ENCODE results near the gene VLDLR.

Gene VLDLR

GRCh38 chr9:2642068-2642467 lies 20.5 kb downstream of the VLDLR start:
- H3K4me3 ChIP-seq (ENCODE audit: control insufficient read depth, low read depth, low read length) = no peak overlapping the region
- no peak for TF ChIP-seq CTCF (conservative IDR thresholded peaks at IDR 0.05; ENCODE audit: control insufficient read depth, insufficient read depth, low read depth, low read length)
- DNase-seq (ENCODE audit: low read depth) = no peak

- TF ChIP-seq CTCF (conservative IDR thresholded peaks at IDR 0.05; ENCODE audit: control insufficient read depth, insufficient read depth, low read depth, low read length) = no peak
- no peak overlapping the region for H3K4me3 ChIP-seq (ENCODE audit: control insufficient read depth, low read depth, low read length)
- DNase-seq (ENCODE audit: low read depth) = no peak
These were observed 24.0 kb downstream of the VLDLR start for GRCh38 chr9:2645569-2645968.

DNA sequence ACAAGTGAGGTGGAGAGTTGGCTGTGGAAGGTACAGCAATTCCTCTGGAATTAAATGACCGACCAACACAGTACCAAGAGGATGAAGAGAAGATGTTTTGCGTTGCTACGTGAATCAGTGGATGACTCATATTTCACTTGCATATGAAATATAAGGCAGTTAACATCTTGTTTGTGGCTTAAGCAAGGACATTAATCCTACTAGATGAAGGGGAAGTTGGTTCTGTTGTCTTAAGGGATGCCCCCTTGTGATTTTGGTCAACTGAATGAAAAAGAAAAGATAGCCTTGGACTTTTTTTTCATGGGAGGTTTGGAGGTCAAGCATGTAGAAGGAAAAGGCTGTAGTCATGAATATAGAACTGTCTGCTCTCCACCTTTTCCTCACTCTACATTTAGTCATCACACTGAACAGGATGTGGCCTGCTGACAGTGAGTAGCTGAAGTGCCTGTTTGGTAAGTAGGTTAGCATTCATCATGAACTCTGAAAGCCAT lies 33.9 kb downstream of the VLDLR start:
- DNase-seq (ENCODE audit: low read depth) = peak; percentile 97
- no peak overlapping the region for H3K4me3 ChIP-seq (ENCODE audit: control insufficient read depth, low read depth, low read length)
- no peak for TF ChIP-seq CTCF (conservative IDR thresholded peaks at IDR 0.05; ENCODE audit: control insufficient read depth, insufficient read depth, low read depth, low read length)

- TF ChIP-seq CTCF (conservative IDR thresholded peaks at IDR 0.05; ENCODE audit: control insufficient read depth, insufficient read depth, low read depth, low read length) = no peak
- DNase-seq (ENCODE audit: low read depth) = no peak
- H3K4me3 ChIP-seq (ENCODE audit: control insufficient read depth, low read depth, low read length) = no peak overlapping the region
These were observed 35.8 kb downstream of the VLDLR start for GRCh38 chr9:2657427-2657826.

GRCh38 chr9:2662496-2662895 lies 40.9 kb downstream of the VLDLR start:
- no peak for DNase-seq (ENCODE audit: low read depth)
- H3K4me3 ChIP-seq (ENCODE audit: control insufficient read depth, low read depth, low read length) = no peak overlapping the region
- TF ChIP-seq CTCF (conservative IDR thresholded peaks at IDR 0.05; ENCODE audit: control insufficient read depth, insufficient read depth, low read depth, low read length) = peak; percentile 17

GRCh38 chr9:2663461-2664173 lies 42.0 kb downstream of the VLDLR start:
- DNase-seq (ENCODE audit: low read depth) = no peak
- no peak for TF ChIP-seq CTCF (conservative IDR thresholded peaks at IDR 0.05; ENCODE audit: control insufficient read depth, insufficient read depth, low read depth, low read length)

More at GRCh38 chr9:2663461-2664173, 42.0 kb downstream of the VLDLR start:
- H3K4me3 ChIP-seq (ENCODE audit: control insufficient read depth, low read depth, low read length) = no peak overlapping the region

Data from fibroblast of mammary gland (primary cell).